Esophagus muscularis mucosa (tissue), 4 donors: Measurements from ENCODE around the gene CACNA2D3. TPM values are rescaled to one million over a fixed set of nuclear protein-coding genes. Genes with fewer than 3 reads are reported as not detected.

Experiments
- DNase-seq: peaks from one replicate; pipeline ENCODE4 v3.0.0-alpha.2; 2017; ENCODE audit errors: extremely low spot score
- H3K27ac ChIP-seq, 4 donors: fragments of 200-600 bp; sonication (generic); replicated peaks in 1 of 4; 1 replicate in 3 of 4; 2 replicates in 1 of 4; pipeline ENCODE4 v1.5.1; 2016 to 2019; ENCODE audit warnings: mild to moderate bottlenecking in 1 of 4
- H3K27me3 ChIP-seq, 4 donors: fragments of 200-600 bp; sonication (generic); one replicate each; pipeline versions ENCODE4 v1.5.1 to v1.6.0; 2016 to 2019
- H3K36me3 ChIP-seq, 4 donors: fragments of 200-600 bp; sonication (generic); one replicate each; pipeline ENCODE4 v1.5.1; 2016 to 2019
- H3K4me1 ChIP-seq, 4 donors: fragments of 200-600 bp; sonication (generic); one replicate each; pipeline ENCODE4 v1.5.1; 2016 to 2019
- H3K4me3 ChIP-seq, 4 donors: fragments of 200-600 bp; sonication (generic); 1 replicate in 2 of 4; 2 replicates in 2 of 4; pipeline ENCODE4 v1.5.1; 2016 to 2019; ENCODE audit warnings: mild to moderate bottlenecking in 4 of 4, moderate library complexity in 1 of 4
- H3K9me3 ChIP-seq, 4 donors: fragments of 200-600 bp; sonication (generic); 1 replicate in 3 of 4; 2 replicates in 1 of 4; pipeline ENCODE4 v1.5.1; 2016 to 2019
- CTCF ChIP-seq, 3 experiments: fragments of 200-600 bp in 2 of 3; fragments of 450-650 bp in 1 of 3; sonication (generic) in 2 of 3; IDR thresholded peaks; one replicate each; pipeline ENCODE4 v1.5.1; 2017 to 2019; ENCODE audit warnings: antibody characterized with exemption in 3 of 3, mild to moderate bottlenecking in 2 of 3, moderate library complexity in 1 of 3
- EP300 ChIP-seq: sonication (generic); formaldehyde crosslinking; IDR thresholded peaks from one replicate; pipeline ENCODE4 v1.6.1; 2017; ENCODE audit warnings: antibody characterized with exemption
- POLR2A ChIP-seq: fragments of 450-650 bp; IDR thresholded peaks from one replicate; pipeline ENCODE4 v1.6.1; 2017; ENCODE audit warnings: antibody characterized with exemption, moderate library complexity, mild to moderate bottlenecking, low read depth
- POLR2AphosphoS5 ChIP-seq, 2 donors: sonication (generic); formaldehyde crosslinking; IDR thresholded peaks; one replicate each; pipeline ENCODE4 v1.6.1; 2017; ENCODE audit warnings: antibody characterized with exemption in 2 of 2
- WGBS: methylation state at CpG from one replicate; pipeline ENCODE4 v1.1.5; 2018; 5-methylcytosine and 5-hydroxymethylcytosine counted together
- intact Hi-C: fragments of 100-400 bp; cut with DNase I; formaldehyde crosslinking; loops from one replicate; pipeline ENCODE4 v1.15.1; 2023
- total RNA-seq, 4 donors: library from RNA; depleted of rRNA; stranded (reverse); fragments of >200 nt; gene quantifications; one replicate each; pipeline versions ENCODE4 v1.1.0 to v1.2.1, GENCODE V29; 2016

The CACNA2D3 gene
- total RNA-seq, 4 donors from 2014 or later, result 2.5 to 6.3 (median 3.9) TPM

GRCh38 chr3:55090291-55090690 lies 967.9 kb downstream of the CACNA2D3 start:
- WGBS, result 64% methylated on average over 5 of the region's 5 CpGs
- Histone ChIP-seq H3K4me1 (peaks cover 0 to 14% (median 2%) of the 10 kb centered on the region in 4 donors), H3K27me3 (no peaks in the 10 kb centered on the region), H3K4me3 (no peak overlapping the region), H3K27ac (no peak overlapping the region), H3K9me3 (no peaks in the 10 kb centered on the region), H3K36me3 (no peaks in the 10 kb centered on the region)
- TF ChIP-seq CTCF (IDR thresholded peaks at IDR 0.05) (no peak), POLR2A (no peak), EP300 (no peak), POLR2AphosphoS5 (IDR thresholded peaks at IDR 0.05) (no peak)
- no peak for DNase-seq
- intact Hi-C loops, result no loop called here

GRCh38 chr3:55090746-55091145 lies 968.4 kb downstream of the CACNA2D3 start:
- H3K36me3 ChIP-seq, result no peaks in the 10 kb centered on the region
- DNase-seq, result no peak
- no peaks in the 10 kb centered on the region for H3K27me3 ChIP-seq
- peaks cover 0 to 14% (median 2%) of the 10 kb centered on the region in 4 donors for H3K4me1 ChIP-seq
- TF ChIP-seq CTCF (IDR thresholded peaks at IDR 0.05), result no peak
- no peak for TF ChIP-seq POLR2AphosphoS5 (IDR thresholded peaks at IDR 0.05)
- TF ChIP-seq POLR2A, result no peak
- no peak for TF ChIP-seq EP300
- intact Hi-C loops, result no loop called here
- WGBS, result 93% methylated on average over 5 of the region's 5 CpGs
- no peak overlapping the region for H3K4me3 ChIP-seq
- no peaks in the 10 kb centered on the region for H3K9me3 ChIP-seq
- H3K27ac ChIP-seq, result no peak overlapping the region

DNA sequence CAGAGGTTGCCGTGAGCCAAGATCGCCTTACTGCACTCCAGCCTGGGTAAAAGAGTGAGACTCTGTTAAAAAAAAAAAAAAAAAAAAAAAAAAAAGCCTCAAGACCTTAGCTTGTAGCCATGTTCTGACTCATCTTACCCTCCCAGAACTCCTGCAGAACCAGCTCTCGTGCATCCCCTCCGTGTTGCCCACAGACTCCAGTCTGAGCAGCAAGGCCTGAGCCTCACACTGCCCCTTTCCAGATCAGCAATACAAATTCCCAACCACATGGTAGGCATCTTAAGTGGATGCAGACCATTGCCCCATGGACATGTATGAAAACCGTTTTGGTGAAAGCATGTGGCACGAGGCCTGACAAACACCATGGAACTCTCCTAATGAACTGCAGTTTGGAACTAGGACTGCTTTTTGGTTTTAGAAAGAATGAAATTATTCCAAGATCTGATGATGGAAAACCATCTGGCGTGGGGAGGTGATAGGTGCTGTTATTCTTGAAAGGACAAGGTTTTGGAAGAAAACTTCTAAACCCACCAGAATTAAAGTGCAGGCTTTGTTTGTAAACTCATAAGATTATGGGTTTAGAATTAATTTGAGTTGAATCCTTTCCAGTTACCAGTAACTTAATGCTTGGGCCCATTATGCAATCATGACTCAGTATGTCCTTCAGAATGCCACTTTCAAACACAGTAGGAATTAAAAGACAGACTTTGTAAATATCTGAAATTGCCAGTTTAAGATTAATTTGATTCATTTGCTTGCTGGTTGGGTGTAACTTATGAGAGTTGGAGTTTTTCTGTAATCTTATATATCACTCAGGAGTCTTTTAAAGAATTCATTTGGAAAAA lies 969.3 kb downstream of the CACNA2D3 start:
- H3K4me1 ChIP-seq, result peaks cover 0 to 14% (median 2%) of the 10 kb centered on the region in 4 donors
- intact Hi-C loops, result no loop called here
- no peak overlapping the region for H3K4me3 ChIP-seq
- no peak for DNase-seq
- H3K27ac ChIP-seq, result no peak overlapping the region
- WGBS, result 88% methylated on average over 7 of the region's 7 CpGs
- no peaks in the 10 kb centered on the region for H3K9me3 ChIP-seq
- no peak for TF ChIP-seq EP300
- TF ChIP-seq POLR2AphosphoS5 (IDR thresholded peaks at IDR 0.05), result no peak
- no peak for TF ChIP-seq POLR2A
- TF ChIP-seq CTCF (IDR thresholded peaks at IDR 0.05), result no peak
- no peaks in the 10 kb centered on the region for H3K36me3 ChIP-seq
- H3K27me3 ChIP-seq, result no peaks in the 10 kb centered on the region

- H3K4me3 ChIP-seq, result no peak overlapping the region
- DNase-seq, result no peak
- H3K9me3 ChIP-seq, result no peaks in the 10 kb centered on the region
- intact Hi-C loops, result no loop called here
- H3K27ac ChIP-seq, result no peak overlapping the region
- H3K36me3 ChIP-seq, result no peaks in the 10 kb centered on the region
- TF ChIP-seq POLR2A (no peak), CTCF (IDR thresholded peaks at IDR 0.05) (no peak), EP300 (no peak), POLR2AphosphoS5 (IDR thresholded peaks at IDR 0.05) (no peak)
- no peaks in the 10 kb centered on the region for H3K27me3 ChIP-seq
- H3K4me1 ChIP-seq, result peaks cover 0 to 14% (median 0%) of the 10 kb centered on the region in 4 donors
These were observed 972.3 kb downstream of the CACNA2D3 start for GRCh38 chr3:55094676-55095075.
